HepG2 (cell line): ENCODE results near the gene GAPDH. TPM values are rescaled to one million over a fixed set of nuclear protein-coding genes. Genes with fewer than 3 reads are reported as not detected.

Experiments used
- CHD4 ChIP-seq: fragments of 200-600 bp; sonication (generic); IDR thresholded peaks from 2 replicates; pipeline ENCODE4 v1.7.0; 2017; ENCODE audit warnings: mild to moderate bottlenecking, low read length, borderline replicate concordance
- DR1 ChIP-seq: sonication (generic); formaldehyde crosslinking; IDR thresholded peaks from 2 replicates; pipeline ENCODE4 v1.8.0; 2021; ENCODE audit warnings: mild to moderate bottlenecking, missing genetic modification reagents, inconsistent platforms
- NFYB ChIP-seq: sonication (generic); formaldehyde crosslinking; IDR thresholded peaks from 2 replicates; pipeline ENCODE4 v1.4.0; 2020; ENCODE audit warnings: missing genetic modification reagents
- ZNF678 ChIP-seq: sonication (generic); formaldehyde crosslinking; IDR thresholded peaks from 2 replicates; pipeline ENCODE4 v1.4.0; 2020; ENCODE audit warnings: mild to moderate bottlenecking, missing genetic modification reagents
- polyA plus RNA-seq, 8 experiments: library from polyadenylated mRNA; depleted of rRNA in 3 of 8; stranded (reverse) in 7 of 8; unstranded in 1 of 8; fragments of >200 nt; fragmentation: Illumina TruSeq in 4 of 8; extraction: Trizol in 4 of 8; gene quantifications; 2 replicates each; pipeline versions ENCODE4 v1.2.1 to v1.2.3, GENCODE V29; 2011 to 2016; ENCODE audit warnings: low read depth in 4 of 8, missing spikeins in 1 of 8, mixed read lengths in 1 of 8; ENCODE audit not compliant: insufficient read depth in 1 of 8
- total RNA-seq, 5 experiments: library from RNA; depleted of rRNA; stranded (reverse); fragments of >200 nt; fragmentation: Illumina TruSeq; extraction: Trizol; gene quantifications; 2 replicates each; pipeline ENCODE4 v1.2.3, GENCODE V29; 2016; ENCODE audit warnings: low read depth in 1 of 5
- TF ChIP-seq, protein P1 (sequence below): sonication (generic); formaldehyde crosslinking; IDR thresholded peaks from 2 replicates; pipeline ENCODE4 v1.5.0; 2020; ENCODE audit warnings: mild to moderate bottlenecking, missing genetic modification reagents
- TF ChIP-seq, protein P2 (sequence below): sonication (generic); formaldehyde crosslinking; IDR thresholded peaks from 2 replicates; pipeline ENCODE4 v1.4.0; 2020; ENCODE audit warnings: mild to moderate bottlenecking, missing genetic modification reagents
- TF ChIP-seq, protein P3 (sequence below): sonication (generic); formaldehyde crosslinking; IDR thresholded peaks from 2 replicates; pipeline ENCODE4 v1.4.0; 2020; ENCODE audit warnings: missing genetic modification reagents, borderline replicate concordance
- TF ChIP-seq, protein P4 (sequence below): IDR thresholded peaks from 2 replicates; pipeline ENCODE4 v1.6.1; 2016; ENCODE audit warnings: missing biosample characterization, missing genetic modification reagents, low read depth
- TF ChIP-seq, protein P5 (sequence below): sonication (generic); formaldehyde crosslinking; IDR thresholded peaks from 2 replicates; pipeline ENCODE4 v1.4.0; 2020; ENCODE audit warnings: missing genetic modification reagents

The GAPDH gene
- total and polyA plus RNA-seq, 2 of the 13 experiments (the other 11 are each of a cell fraction or from before 2014, with no cell fraction given): 3,038 to 12,722 TPM

DNA sequence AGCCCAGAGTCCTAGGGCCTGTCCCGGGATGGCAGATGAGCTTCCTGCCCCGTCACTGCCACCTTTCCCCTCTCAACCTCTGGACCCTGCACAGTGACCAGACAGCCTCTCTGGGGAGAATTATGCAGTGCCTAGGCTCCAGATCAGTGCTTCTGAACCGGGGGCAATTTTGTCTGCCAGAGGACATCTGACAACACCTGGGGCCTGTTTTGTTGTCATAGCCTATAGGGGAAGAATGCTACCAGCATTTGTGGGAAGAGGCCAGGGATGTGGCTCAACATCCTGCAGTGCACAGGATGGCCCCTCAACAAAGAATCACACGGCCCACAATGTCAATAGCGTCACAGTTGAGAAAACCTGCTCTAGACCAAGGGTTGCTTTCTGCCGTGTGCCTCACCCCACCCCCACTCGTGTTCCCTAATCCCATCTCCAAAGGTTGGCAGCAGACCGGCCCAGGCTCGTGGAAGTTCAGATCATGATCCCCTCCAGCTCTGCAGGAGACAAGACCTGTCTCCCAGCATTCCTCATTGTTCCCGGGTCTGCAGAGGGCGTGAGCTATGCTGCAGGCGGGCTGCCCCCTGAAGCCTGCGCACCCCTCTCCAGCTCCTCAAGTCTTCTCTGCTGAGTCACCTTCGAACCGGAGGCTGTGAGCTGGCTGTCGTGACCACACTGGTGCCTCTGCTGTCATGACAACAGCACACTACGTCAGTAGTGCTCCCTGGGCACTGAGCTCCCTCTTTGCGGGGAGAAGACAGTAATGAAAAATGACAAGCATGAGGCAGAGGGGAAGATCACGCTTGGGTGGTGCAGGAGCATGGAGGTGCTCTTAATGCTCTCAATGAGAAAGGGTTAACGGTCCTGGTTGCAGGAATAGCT is 2.0 kb upstream of the GAPDH start (continued):
- TF ChIP-seq, protein P1, sequence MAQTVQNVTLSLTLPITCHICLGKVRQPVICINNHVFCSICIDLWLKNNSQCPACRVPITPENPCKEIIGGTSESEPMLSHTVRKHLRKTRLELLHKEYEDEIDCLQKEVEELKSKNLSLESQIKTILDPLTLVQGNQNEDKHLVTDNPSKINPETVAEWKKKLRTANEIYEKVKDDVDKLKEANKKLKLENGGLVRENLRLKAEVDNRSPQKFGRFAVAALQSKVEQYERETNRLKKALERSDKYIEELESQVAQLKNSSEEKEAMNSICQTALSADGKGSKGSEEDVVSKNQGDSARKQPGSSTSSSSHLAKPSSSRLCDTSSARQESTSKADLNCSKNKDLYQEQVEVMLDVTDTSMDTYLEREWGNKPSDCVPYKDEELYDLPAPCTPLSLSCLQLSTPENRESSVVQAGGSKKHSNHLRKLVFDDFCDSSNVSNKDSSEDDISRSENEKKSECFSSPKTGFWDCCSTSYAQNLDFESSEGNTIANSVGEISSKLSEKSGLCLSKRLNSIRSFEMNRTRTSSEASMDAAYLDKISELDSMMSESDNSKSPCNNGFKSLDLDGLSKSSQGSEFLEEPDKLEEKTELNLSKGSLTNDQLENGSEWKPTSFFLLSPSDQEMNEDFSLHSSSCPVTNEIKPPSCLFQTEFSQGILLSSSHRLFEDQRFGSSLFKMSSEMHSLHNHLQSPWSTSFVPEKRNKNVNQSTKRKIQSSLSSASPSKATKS (CRISPR knock-in tag): no peak
- TF ChIP-seq, protein P2, sequence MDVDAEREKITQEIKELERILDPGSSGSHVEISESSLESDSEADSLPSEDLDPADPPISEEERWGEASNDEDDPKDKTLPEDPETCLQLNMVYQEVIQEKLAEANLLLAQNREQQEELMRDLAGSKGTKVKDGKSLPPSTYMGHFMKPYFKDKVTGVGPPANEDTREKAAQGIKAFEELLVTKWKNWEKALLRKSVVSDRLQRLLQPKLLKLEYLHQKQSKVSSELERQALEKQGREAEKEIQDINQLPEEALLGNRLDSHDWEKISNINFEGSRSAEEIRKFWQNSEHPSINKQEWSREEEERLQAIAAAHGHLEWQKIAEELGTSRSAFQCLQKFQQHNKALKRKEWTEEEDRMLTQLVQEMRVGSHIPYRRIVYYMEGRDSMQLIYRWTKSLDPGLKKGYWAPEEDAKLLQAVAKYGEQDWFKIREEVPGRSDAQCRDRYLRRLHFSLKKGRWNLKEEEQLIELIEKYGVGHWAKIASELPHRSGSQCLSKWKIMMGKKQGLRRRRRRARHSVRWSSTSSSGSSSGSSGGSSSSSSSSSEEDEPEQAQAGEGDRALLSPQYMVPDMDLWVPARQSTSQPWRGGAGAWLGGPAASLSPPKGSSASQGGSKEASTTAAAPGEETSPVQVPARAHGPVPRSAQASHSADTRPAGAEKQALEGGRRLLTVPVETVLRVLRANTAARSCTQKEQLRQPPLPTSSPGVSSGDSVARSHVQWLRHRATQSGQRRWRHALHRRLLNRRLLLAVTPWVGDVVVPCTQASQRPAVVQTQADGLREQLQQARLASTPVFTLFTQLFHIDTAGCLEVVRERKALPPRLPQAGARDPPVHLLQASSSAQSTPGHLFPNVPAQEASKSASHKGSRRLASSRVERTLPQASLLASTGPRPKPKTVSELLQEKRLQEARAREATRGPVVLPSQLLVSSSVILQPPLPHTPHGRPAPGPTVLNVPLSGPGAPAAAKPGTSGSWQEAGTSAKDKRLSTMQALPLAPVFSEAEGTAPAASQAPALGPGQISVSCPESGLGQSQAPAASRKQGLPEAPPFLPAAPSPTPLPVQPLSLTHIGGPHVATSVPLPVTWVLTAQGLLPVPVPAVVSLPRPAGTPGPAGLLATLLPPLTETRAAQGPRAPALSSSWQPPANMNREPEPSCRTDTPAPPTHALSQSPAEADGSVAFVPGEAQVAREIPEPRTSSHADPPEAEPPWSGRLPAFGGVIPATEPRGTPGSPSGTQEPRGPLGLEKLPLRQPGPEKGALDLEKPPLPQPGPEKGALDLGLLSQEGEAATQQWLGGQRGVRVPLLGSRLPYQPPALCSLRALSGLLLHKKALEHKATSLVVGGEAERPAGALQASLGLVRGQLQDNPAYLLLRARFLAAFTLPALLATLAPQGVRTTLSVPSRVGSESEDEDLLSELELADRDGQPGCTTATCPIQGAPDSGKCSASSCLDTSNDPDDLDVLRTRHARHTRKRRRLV (CRISPR knock-in tag): no peak
- TF ChIP-seq NFYB (CRISPR knock-in tag) (no peak; the same call in 1 of the 2 replicates), ZNF678 (CRISPR knock-in tag) (0 out of 2 replicates have a peak, but pooled peaks have one; percentile 32), DR1 (CRISPR knock-in tag) (no peak), CHD4 (no peak)
- TF ChIP-seq, protein P3, sequence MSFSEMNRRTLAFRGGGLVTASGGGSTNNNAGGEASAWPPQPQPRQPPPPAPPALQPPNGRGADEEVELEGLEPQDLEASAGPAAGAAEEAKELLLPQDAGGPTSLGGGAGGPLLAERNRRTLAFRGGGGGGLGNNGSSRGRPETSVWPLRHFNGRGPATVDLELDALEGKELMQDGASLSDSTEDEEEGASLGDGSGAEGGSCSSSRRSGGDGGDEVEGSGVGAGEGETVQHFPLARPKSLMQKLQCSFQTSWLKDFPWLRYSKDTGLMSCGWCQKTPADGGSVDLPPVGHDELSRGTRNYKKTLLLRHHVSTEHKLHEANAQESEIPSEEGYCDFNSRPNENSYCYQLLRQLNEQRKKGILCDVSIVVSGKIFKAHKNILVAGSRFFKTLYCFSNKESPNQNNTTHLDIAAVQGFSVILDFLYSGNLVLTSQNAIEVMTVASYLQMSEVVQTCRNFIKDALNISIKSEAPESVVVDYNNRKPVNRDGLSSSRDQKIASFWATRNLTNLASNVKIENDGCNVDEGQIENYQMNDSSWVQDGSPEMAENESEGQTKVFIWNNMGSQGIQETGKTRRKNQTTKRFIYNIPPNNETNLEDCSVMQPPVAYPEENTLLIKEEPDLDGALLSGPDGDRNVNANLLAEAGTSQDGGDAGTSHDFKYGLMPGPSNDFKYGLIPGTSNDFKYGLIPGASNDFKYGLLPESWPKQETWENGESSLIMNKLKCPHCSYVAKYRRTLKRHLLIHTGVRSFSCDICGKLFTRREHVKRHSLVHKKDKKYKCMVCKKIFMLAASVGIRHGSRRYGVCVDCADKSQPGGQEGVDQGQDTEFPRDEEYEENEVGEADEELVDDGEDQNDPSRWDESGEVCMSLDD: no peak
- TF ChIP-seq, protein P4, sequence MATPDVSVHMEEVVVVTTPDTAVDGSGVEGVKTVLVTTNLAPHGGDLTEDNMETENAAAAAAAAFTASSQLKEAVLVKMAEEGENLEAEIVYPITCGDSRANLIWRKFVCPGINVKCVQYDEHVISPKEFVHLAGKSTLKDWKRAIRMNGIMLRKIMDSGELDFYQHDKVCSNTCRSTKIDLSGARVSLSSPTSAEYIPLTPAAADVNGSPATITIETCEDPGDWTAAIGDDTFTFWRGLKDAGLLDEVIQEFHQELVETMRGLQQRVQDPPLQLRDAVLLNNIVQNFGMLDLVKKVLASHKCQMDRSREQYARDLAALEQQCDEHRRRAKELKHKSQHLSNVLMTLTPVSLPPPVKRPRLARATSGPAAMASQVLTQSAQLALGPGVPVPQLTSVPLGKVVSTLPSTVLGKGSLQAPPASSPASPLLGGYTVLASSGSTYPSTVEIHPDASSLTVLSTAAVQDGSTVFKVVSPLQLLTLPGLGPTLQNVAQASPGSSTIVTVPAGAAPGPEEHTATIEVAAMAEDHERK (CRISPR knock-in tag): no peak
- TF ChIP-seq, protein P5, sequence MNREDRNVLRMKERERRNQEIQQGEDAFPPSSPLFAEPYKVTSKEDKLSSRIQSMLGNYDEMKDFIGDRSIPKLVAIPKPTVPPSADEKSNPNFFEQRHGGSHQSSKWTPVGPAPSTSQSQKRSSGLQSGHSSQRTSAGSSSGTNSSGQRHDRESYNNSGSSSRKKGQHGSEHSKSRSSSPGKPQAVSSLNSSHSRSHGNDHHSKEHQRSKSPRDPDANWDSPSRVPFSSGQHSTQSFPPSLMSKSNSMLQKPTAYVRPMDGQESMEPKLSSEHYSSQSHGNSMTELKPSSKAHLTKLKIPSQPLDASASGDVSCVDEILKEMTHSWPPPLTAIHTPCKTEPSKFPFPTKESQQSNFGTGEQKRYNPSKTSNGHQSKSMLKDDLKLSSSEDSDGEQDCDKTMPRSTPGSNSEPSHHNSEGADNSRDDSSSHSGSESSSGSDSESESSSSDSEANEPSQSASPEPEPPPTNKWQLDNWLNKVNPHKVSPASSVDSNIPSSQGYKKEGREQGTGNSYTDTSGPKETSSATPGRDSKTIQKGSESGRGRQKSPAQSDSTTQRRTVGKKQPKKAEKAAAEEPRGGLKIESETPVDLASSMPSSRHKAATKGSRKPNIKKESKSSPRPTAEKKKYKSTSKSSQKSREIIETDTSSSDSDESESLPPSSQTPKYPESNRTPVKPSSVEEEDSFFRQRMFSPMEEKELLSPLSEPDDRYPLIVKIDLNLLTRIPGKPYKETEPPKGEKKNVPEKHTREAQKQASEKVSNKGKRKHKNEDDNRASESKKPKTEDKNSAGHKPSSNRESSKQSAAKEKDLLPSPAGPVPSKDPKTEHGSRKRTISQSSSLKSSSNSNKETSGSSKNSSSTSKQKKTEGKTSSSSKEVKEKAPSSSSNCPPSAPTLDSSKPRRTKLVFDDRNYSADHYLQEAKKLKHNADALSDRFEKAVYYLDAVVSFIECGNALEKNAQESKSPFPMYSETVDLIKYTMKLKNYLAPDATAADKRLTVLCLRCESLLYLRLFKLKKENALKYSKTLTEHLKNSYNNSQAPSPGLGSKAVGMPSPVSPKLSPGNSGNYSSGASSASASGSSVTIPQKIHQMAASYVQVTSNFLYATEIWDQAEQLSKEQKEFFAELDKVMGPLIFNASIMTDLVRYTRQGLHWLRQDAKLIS (CRISPR knock-in tag): no peak; the same call in 1 of the 2 replicates
